ENCODE results near the gene MSI2.
"Not testable (repeated sequence)": the region's sequence is repeated elsewhere in the genome, so short reads cannot be mapped to it uniquely, and the experiment has no call there.

The MSI2 gene

DNA sequence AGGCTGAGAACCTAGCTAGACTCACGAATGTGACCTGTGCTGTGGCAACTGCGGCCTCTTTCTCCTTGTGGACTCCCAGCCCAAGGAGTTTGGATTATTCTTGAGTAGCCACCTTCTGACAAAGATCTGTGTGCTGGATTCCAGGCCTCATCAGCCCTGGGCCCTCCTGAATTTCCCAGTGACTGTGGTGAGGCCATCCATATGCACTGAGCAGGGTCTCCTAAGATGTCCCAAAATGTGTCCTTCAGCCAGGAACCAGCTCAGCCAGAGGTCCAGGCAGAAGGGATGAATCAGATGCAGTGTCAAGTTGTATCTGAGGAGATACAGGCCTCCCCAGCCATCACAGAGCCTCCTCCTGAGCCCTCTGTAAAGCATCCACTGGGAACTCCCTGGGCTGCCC lies 364.3 kb downstream of the MSI2 start:
- ChIA-PET POLR2A (no interaction called here), CTCF (no interaction called here)
- TF ChIP-seq L3MBTL2 (conservative IDR thresholded peaks at IDR 0.05), result no peak
- TF ChIP-seq FOXK2 (IDR thresholded peaks at IDR 0.05), result no peak
- no peak for TF ChIP-seq HDGF (IDR thresholded peaks at IDR 0.05; ENCODE audit: borderline replicate concordance)
- TF ChIP-seq LEF1 (IDR thresholded peaks at IDR 0.05; ENCODE audit: borderline replicate concordance), result no peak
- no peak for TF ChIP-seq BHLHE40 (IDR thresholded peaks at IDR 0.05; ENCODE audit: borderline replicate concordance)
- DNase-seq (ENCODE audit: extremely low spot score), result no peak

DNA sequence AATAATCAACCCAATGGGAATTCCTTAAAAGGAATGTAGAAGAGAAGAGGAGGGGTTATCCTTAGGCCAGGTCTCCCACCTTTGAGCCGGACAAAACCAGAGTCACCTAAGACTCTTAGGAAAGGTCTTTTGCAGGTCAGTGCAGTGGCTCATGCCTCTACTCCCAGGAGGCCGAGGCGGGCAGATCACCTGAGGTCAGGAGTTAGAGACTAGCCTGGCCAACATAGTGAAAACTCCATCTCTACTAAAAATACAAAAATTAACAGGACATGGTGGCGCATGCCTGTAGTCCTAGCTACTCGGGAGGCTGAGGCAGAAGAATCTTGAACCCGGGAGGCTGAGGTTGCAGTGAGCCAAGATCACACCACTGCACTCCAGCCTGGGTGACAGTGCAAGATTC lies 365.5 kb downstream of the MSI2 start:
- POLR2A ChIA-PET; DNase-seq (ENCODE audit: extremely low spot score): not testable (repeated sequence)
- CTCF ChIA-PET, result interaction anchor here (0.7 to 1.7 kb wide), 3 partner anchors 115 to 379 kb away, joined by 3 to 4 read pairs (median 3); no protein-coding TSS in a partner anchor

DNA sequence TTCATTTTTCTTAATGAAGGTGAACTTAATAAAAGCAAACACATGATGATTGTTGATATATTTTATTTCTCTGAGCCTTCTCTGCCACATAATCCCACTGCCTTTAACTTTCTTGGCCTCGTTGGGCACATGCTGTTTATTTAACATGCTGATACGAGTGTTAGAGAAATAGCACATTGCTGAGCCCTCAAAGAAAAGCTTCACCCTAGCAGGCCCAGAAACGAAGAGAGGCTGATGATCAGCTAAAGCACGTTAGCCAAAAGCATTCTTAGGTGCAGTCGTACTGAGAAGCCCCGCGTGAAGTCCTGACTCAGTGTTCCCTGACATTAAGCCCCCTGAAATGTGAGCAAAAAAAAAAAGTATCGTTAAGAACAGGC lies 366.0 kb downstream of the MSI2 start:
- CTCF ChIA-PET, result interaction anchor here (0.7 to 1.7 kb wide), 5 partner anchors 50 to 379 kb away, joined by 3 to 14 read pairs (median 3); no protein-coding TSS in a partner anchor

DNA sequence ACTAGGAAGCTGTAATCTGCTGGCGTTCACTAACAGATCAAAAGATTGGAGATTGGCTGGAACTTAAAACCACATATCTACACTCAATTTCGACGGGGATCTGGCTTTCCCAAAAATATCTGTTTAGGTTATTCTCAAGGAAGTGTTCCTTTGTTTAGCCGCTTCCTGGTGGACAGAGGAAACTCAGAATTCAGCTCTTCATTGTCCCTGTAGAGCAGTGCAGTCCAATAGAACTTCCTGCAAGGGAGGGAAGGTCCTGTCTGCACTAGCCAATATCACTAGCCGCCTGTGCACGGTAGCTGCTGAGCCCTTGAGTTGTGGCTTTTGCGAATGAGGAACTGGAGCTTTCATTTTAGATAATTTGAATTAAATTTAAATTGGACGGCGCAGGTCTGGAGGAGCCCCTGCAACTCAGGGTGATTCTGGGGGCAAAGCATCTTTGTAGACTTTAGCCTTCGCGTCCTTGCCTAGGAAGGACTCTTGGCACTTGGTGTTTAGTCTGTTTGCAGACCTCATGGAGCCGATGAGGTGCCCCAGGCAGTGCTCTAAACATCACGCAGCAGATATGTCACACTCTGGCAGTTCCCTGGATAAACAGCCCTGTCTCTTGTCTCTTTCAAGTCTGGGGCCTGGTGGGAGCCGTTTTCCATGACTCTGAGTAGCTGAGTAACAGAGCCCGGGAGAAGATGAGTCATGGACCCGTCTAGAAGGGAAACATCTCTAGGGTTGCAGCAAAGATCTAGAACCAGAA lies 366.5 kb downstream of the MSI2 start:
- TF ChIP-seq BHLHE40 (IDR thresholded peaks at IDR 0.05; ENCODE audit: borderline replicate concordance) (no peak), FOXK2 (IDR thresholded peaks at IDR 0.05) (no peak), TARDBP (IDR thresholded peaks at IDR 0.05) (no peak), HDGF (IDR thresholded peaks at IDR 0.05; ENCODE audit: borderline replicate concordance) (no peak)
- DNase-seq (ENCODE audit: extremely low spot score), result peak; percentile 21
- POLR2A ChIA-PET, result no interaction called here
- CTCF ChIA-PET, result interaction anchor here (0.7 to 1.7 kb wide), 5 partner anchors 49 to 380 kb away, joined by 3 to 14 read pairs (median 3); no protein-coding TSS in a partner anchor

More for the DNA sequence above, 366.0 kb downstream of the MSI2 start:
- TF ChIP-seq FOXM1 (IDR thresholded peaks at IDR 0.05; ENCODE audit: borderline replicate concordance) (no peak), NFRKB (IDR thresholded peaks at IDR 0.05) (no peak), LEF1 (IDR thresholded peaks at IDR 0.05; ENCODE audit: borderline replicate concordance) (no peak), HDGF (IDR thresholded peaks at IDR 0.05; ENCODE audit: borderline replicate concordance) (no peak)
- DNase-seq (ENCODE audit: extremely low spot score), result no peak
- POLR2A ChIA-PET, result no interaction called here

DNA sequence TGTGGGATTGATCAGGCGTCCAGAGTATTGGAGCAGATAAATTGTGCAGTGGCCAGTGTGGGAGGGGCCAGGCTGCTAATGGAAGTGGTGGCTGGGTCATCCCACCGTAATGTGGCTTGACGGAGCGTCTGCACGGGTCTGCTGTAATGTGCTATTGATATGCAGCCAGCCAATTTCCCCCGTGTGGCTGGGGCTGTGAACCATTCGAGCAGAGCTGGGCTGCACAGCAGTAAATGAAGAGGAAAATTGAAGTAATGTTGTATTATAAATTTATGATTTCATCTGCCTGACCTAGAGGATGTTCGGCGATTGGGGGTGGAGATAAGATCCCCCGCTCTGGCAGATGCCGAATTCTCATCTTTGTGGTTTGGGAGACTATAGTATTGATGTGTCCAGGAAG lies 367.3 kb downstream of the MSI2 start:
- ChIA-PET POLR2A (no interaction called here), CTCF (interaction anchor here (1.0 kb wide), 1 partner anchor 26 kb away, joined by 3 read pairs; no protein-coding TSS in a partner anchor)
- TF ChIP-seq HDGF (IDR thresholded peaks at IDR 0.05; ENCODE audit: borderline replicate concordance), result no peak
- TF ChIP-seq FOXA1 (IDR thresholded peaks at IDR 0.05), result no peak
- no peak for TF ChIP-seq LEF1 (IDR thresholded peaks at IDR 0.05; ENCODE audit: borderline replicate concordance)
- TF ChIP-seq FOXK2 (IDR thresholded peaks at IDR 0.05), result no peak
- TF ChIP-seq L3MBTL2 (conservative IDR thresholded peaks at IDR 0.05), result no peak
- TF ChIP-seq BHLHE40 (IDR thresholded peaks at IDR 0.05; ENCODE audit: borderline replicate concordance), result no peak
- no peak for TF ChIP-seq NFRKB (IDR thresholded peaks at IDR 0.05)
- TF ChIP-seq SP1 (IDR thresholded peaks at IDR 0.05), result no peak
- no peak for TF ChIP-seq FOXM1 (IDR thresholded peaks at IDR 0.05; ENCODE audit: borderline replicate concordance)
- no peak for TF ChIP-seq ZNF384 (IDR thresholded peaks at IDR 0.05)
- TF ChIP-seq, protein P1, sequence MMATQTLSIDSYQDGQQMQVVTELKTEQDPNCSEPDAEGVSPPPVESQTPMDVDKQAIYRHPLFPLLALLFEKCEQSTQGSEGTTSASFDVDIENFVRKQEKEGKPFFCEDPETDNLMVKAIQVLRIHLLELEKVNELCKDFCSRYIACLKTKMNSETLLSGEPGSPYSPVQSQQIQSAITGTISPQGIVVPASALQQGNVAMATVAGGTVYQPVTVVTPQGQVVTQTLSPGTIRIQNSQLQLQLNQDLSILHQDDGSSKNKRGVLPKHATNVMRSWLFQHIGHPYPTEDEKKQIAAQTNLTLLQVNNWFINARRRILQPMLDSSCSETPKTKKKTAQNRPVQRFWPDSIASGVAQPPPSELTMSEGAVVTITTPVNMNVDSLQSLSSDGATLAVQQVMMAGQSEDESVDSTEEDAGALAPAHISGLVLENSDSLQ (IDR thresholded peaks at IDR 0.05), result no peak
- TF ChIP-seq ARNT (IDR thresholded peaks at IDR 0.05), result no peak
- no peak for TF ChIP-seq TARDBP (IDR thresholded peaks at IDR 0.05)
- TF ChIP-seq SUZ12 (IDR thresholded peaks at IDR 0.05), result no peak
- no peak for TF ChIP-seq CTBP1 (IDR thresholded peaks at IDR 0.05; ENCODE audit: borderline replicate concordance)
- no peak for TF ChIP-seq ELF4 (IDR thresholded peaks at IDR 0.05)
- DNase-seq (ENCODE audit: extremely low spot score), result no peak

DNA sequence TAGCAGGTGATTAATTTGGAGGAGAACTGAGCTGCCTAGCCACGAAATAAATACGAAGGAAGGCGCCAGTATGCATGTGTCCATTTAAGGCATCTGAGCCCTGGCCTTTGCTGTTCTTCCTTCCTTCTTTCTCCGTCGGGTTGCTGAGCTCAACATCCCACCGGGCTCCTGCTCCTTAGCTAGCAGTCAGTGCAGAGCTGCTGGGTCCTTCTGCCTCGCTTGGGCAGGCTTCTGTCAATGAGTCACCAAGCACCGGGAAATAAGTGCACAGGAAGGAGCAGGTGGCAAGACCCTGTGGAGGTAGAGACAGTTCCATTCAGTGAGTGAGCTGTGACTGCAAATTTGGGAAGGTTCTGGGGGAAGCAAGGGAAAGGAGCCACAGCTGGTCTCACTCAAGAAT lies 368.1 kb downstream of the MSI2 start:
- ChIA-PET CTCF (interaction anchor here (1.0 kb wide), 1 partner anchor 27 kb away, joined by 3 read pairs; no protein-coding TSS in a partner anchor), POLR2A (no interaction called here)
- DNase-seq (ENCODE audit: extremely low spot score), result no peak
- TF ChIP-seq FOXM1 (IDR thresholded peaks at IDR 0.05; ENCODE audit: borderline replicate concordance) (no peak), BHLHE40 (IDR thresholded peaks at IDR 0.05; ENCODE audit: borderline replicate concordance) (no peak), TARDBP (IDR thresholded peaks at IDR 0.05) (no peak), FOXK2 (IDR thresholded peaks at IDR 0.05) (no peak), NFRKB (IDR thresholded peaks at IDR 0.05) (no peak), LEF1 (IDR thresholded peaks at IDR 0.05; ENCODE audit: borderline replicate concordance) (no peak), HDGF (IDR thresholded peaks at IDR 0.05; ENCODE audit: borderline replicate concordance) (no peak), ZNF384 (IDR thresholded peaks at IDR 0.05) (no peak), ARNT (IDR thresholded peaks at IDR 0.05) (no peak)

DNA sequence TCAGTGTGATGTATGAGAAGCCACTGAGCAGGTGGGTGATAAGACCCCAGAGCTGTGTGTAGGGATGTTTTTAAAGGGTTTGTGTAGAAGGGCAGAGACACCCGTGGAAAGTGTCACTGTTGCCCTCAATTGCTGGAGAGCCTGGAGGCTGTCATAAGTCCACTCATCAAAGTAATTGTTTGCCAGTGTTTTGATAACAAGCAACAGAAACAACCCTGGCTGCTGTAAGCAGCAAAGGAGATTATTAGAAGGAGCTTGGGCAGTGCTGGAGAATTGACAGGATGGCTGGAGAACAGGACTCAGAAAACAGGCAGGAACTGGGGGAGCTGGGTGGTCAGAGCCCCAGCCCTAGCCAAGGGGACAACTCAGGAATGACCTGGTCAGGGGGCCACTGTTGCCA lies 369.2 kb downstream of the MSI2 start:
- TF ChIP-seq ARNT (IDR thresholded peaks at IDR 0.05) (no peak), ELF4 (IDR thresholded peaks at IDR 0.05) (no peak)
- ChIA-PET CTCF (no interaction called here), POLR2A (no interaction called here)
- no peak for DNase-seq (ENCODE audit: extremely low spot score)

DNA sequence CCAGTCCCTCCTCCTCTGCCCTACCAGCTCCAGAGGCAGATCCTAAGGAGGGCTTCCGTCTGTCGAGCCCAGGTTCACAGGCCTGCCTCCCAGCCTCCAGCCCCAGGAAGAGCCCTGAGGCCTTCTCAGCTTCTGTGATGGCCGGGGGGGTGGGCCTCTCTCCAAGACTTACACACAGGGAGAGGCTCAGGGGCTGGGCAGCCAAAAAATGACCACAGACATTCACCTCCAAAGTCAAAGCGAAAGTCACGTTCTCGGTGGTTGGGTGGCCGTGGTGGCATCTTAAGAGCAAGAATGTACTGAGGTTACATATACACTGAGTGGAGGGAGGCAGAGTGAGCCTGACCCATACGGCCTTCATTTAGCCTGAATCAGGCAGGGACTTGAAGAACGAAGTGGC lies 369.6 kb downstream of the MSI2 start:
- no peak for DNase-seq (ENCODE audit: extremely low spot score)
- ChIA-PET CTCF (no interaction called here), POLR2A (no interaction called here)
- TF ChIP-seq BHLHE40 (IDR thresholded peaks at IDR 0.05; ENCODE audit: borderline replicate concordance), result no peak
- TF ChIP-seq, protein P1 (IDR thresholded peaks at IDR 0.05), result no peak
- no peak for TF ChIP-seq ARNT (IDR thresholded peaks at IDR 0.05)
- TF ChIP-seq ELF4 (IDR thresholded peaks at IDR 0.05), result no peak
- TF ChIP-seq L3MBTL2 (conservative IDR thresholded peaks at IDR 0.05), result no peak
- TF ChIP-seq FOXM1 (IDR thresholded peaks at IDR 0.05; ENCODE audit: borderline replicate concordance), result no peak
- no peak for TF ChIP-seq ZNF384 (IDR thresholded peaks at IDR 0.05)
- TF ChIP-seq TARDBP (IDR thresholded peaks at IDR 0.05), result no peak
- TF ChIP-seq CTBP1 (IDR thresholded peaks at IDR 0.05; ENCODE audit: borderline replicate concordance), result no peak
- TF ChIP-seq NFRKB (IDR thresholded peaks at IDR 0.05), result no peak
- TF ChIP-seq SP1 (IDR thresholded peaks at IDR 0.05), result no peak
- no peak for TF ChIP-seq FOXA1 (IDR thresholded peaks at IDR 0.05)
- TF ChIP-seq HDGF (IDR thresholded peaks at IDR 0.05; ENCODE audit: borderline replicate concordance), result no peak
- no peak for TF ChIP-seq SUZ12 (IDR thresholded peaks at IDR 0.05)
- no peak for TF ChIP-seq LEF1 (IDR thresholded peaks at IDR 0.05; ENCODE audit: borderline replicate concordance)
- TF ChIP-seq FOXK2 (IDR thresholded peaks at IDR 0.05), result no peak

Data from HEK293T (cell line).